ENCODE data around the gene MAK.

The MAK gene

GRCh38 chr6:10722570-10722819 lies 115.8 kb downstream of the MAK start:
- no peak for DNase-seq

GRCh38 chr6:10721850-10722569 lies 116.3 kb downstream of the MAK start:
- DNase-seq: no peak

- DNase-seq: peak; percentile 77
These were observed 117.1 kb downstream of the MAK start for GRCh38 chr6:10720960-10721849.

GRCh38 chr6:10720265-10720959 lies 117.9 kb downstream of the MAK start:
- DNase-seq: peak; percentile 75

- DNase-seq: no peak
These were observed 118.4 kb downstream of the MAK start for GRCh38 chr6:10719964-10720264.

- DNase-seq: peak; percentile 72
These were observed 118.9 kb downstream of the MAK start for GRCh38 chr6:10719296-10719963.

GRCh38 chr6:10713962-10714361 lies 124.4 kb downstream of the MAK start:
- no peak for DNase-seq

Measured in DMS53 (cell line).